Breast epithelium (tissue), 4 donors: Measurements from ENCODE around the gene TIMD4. TPM values are rescaled to one million over a fixed set of nuclear protein-coding genes. Genes with fewer than 3 reads are reported as not detected.

Experiments
- DNase-seq, 2 donors: peaks; one replicate each; pipeline ENCODE4 v3.0.0-alpha.2; 2019; ENCODE audit warnings: low spot score in 2 of 2
- H3K27ac ChIP-seq, 2 donors: fragments of 200-600 bp; sonication (generic) in 1 of 2; one replicate each; pipeline ENCODE4 v1.5.1; 2016 to 2019; ENCODE audit warnings: mild to moderate bottlenecking in 1 of 2
- H3K27me3 ChIP-seq, 2 donors: fragments of 200-600 bp; sonication (generic) in 1 of 2; one replicate each; pipeline versions ENCODE4 v1.5.1 to v1.6.0; 2017 to 2019; ENCODE audit warnings: control low read depth in 1 of 2, mild to moderate bottlenecking in 1 of 2
- H3K36me3 ChIP-seq: fragments of 200-600 bp; one replicate; pipeline ENCODE4 v1.5.1; 2019
- H3K4me1 ChIP-seq, 2 donors: fragments of 200-600 bp; sonication (generic); one replicate each; pipeline ENCODE4 v1.5.1; 2016 to 2019; ENCODE audit warnings: control low read depth in 1 of 2
- H3K4me3 ChIP-seq, 3 donors: fragments of 200-600 bp; sonication (generic); 1 replicate in 2 of 3; 2 replicates in 1 of 3; pipeline ENCODE4 v1.5.1; 2016 to 2019; ENCODE audit warnings: mild to moderate bottlenecking in 3 of 3, moderate library complexity in 2 of 3
- H3K9me3 ChIP-seq, 2 donors: fragments of 200-600 bp; sonication (generic) in 1 of 2; one replicate each; pipeline ENCODE4 v1.5.1; 2016 to 2019; ENCODE audit warnings: control low read depth in 1 of 2
- POLR2A ChIP-seq: fragments of 450-650 bp; IDR thresholded peaks from one replicate; pipeline ENCODE4 v1.6.1; 2016; ENCODE audit warnings: antibody characterized with exemption, mild to moderate bottlenecking, moderate library complexity
- POLR2AphosphoS5 ChIP-seq, 3 donors: sonication (generic); formaldehyde crosslinking; IDR thresholded peaks; one replicate each; pipeline ENCODE4 v1.6.1; 2017; ENCODE audit warnings: antibody characterized with exemption in 3 of 3
- intact Hi-C: fragments of 100-400 bp; cut with DNase I; formaldehyde crosslinking; loops from one replicate; pipeline ENCODE4 v1.15.1; 2023; ENCODE audit warnings: low total_unique reads
- total RNA-seq, 3 donors: library from RNA; depleted of rRNA; stranded (reverse); fragments of >200 nt; gene quantifications; one replicate each; pipeline ENCODE4 v1.1.0, GENCODE V29; 2016
- TF ChIP-seq, protein P1 (sequence below), 3 donors: fragments of 450-650 bp; IDR thresholded peaks; one replicate each; pipeline ENCODE4 v1.5.1; 2016 to 2017; ENCODE audit warnings: antibody characterized with exemption in 3 of 3, mild to moderate bottlenecking in 3 of 3, moderate library complexity in 3 of 3

TIMD4 gene
- total RNA-seq, 3 donors from 2014 or later = 0.88 to 2.4 TPM; not detected in 1

- DNase-seq = no peak
- H3K4me1 ChIP-seq = no peaks in the 10 kb centered on the region
These were observed 49.2 kb downstream of the TIMD4 start for GRCh38 chr5:156913719-156914370.

GRCh38 chr5:156913355-156913718 lies 49.7 kb downstream of the TIMD4 start:
- no peaks in the 10 kb centered on the region for H3K4me1 ChIP-seq
- H3K9me3 ChIP-seq = no peaks in the 10 kb centered on the region
- DNase-seq = no peak
- TF ChIP-seq POLR2AphosphoS5 (IDR thresholded peaks at IDR 0.05) = no peak
- TF ChIP-seq, protein P1, sequence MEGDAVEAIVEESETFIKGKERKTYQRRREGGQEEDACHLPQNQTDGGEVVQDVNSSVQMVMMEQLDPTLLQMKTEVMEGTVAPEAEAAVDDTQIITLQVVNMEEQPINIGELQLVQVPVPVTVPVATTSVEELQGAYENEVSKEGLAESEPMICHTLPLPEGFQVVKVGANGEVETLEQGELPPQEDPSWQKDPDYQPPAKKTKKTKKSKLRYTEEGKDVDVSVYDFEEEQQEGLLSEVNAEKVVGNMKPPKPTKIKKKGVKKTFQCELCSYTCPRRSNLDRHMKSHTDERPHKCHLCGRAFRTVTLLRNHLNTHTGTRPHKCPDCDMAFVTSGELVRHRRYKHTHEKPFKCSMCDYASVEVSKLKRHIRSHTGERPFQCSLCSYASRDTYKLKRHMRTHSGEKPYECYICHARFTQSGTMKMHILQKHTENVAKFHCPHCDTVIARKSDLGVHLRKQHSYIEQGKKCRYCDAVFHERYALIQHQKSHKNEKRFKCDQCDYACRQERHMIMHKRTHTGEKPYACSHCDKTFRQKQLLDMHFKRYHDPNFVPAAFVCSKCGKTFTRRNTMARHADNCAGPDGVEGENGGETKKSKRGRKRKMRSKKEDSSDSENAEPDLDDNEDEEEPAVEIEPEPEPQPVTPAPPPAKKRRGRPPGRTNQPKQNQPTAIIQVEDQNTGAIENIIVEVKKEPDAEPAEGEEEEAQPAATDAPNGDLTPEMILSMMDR (IDR thresholded peaks at IDR 0.05) = no peak
- no peak for TF ChIP-seq POLR2A
- no peaks in the 10 kb centered on the region for H3K27me3 ChIP-seq
- no peak overlapping the region for H3K4me3 ChIP-seq
- H3K27ac ChIP-seq = no peak overlapping the region
- intact Hi-C loops = no loop called here
- H3K36me3 ChIP-seq = no peaks in the 10 kb centered on the region

More at GRCh38 chr5:156913719-156914370, 49.2 kb downstream of the TIMD4 start:
- TF ChIP-seq POLR2A (no peak), POLR2AphosphoS5 (IDR thresholded peaks at IDR 0.05) (no peak)
- TF ChIP-seq, protein P1 (IDR thresholded peaks at IDR 0.05) = no peak
- H3K9me3 ChIP-seq = no peaks in the 10 kb centered on the region
- H3K27ac ChIP-seq = no peak overlapping the region
- H3K27me3 ChIP-seq = no peaks in the 10 kb centered on the region
- intact Hi-C loops = no loop called here
- no peak overlapping the region for H3K4me3 ChIP-seq
- no peaks in the 10 kb centered on the region for H3K36me3 ChIP-seq

DNA sequence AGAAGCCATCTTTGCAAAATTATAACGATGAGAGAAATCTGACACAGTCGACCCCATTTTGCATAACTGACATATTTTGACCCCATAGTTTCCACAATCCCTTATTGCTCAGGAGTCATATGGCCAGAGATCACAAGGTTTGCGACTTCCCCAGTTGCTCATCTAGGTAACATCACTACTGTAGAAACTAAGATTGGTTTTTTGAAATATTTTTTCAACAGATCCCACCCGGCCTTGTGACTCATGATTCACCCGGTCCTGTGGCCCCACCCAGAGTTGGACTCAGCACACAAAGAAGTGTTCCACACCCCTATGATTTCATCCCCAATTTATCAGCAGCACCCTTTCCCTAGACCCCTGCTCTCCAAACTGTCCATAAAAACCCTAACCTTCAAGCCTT lies 50.2 kb downstream of the TIMD4 start:
- TF ChIP-seq POLR2AphosphoS5 (IDR thresholded peaks at IDR 0.05) = no peak
- no peak for TF ChIP-seq POLR2A
- TF ChIP-seq, protein P1 (IDR thresholded peaks at IDR 0.05) = no peak

GRCh38 chr5:156909180-156909579 lies 53.8 kb downstream of the TIMD4 start:
- TF ChIP-seq POLR2A (no peak), POLR2AphosphoS5 (IDR thresholded peaks at IDR 0.05) (no peak)
- TF ChIP-seq, protein P1 (IDR thresholded peaks at IDR 0.05) = no peak
- Histone ChIP-seq H3K9me3 (no peaks in the 10 kb centered on the region), H3K4me3 (no peak overlapping the region), H3K36me3 (no peaks in the 10 kb centered on the region), H3K27ac (no peak overlapping the region), H3K27me3 (no peaks in the 10 kb centered on the region), H3K4me1 (no peaks in the 10 kb centered on the region)
- intact Hi-C loops = no loop called here
- no peak for DNase-seq

More for the DNA sequence above, 50.2 kb downstream of the TIMD4 start:
- H3K27ac ChIP-seq = no peak overlapping the region
- no peaks in the 10 kb centered on the region for H3K4me1 ChIP-seq
- no peak overlapping the region for H3K4me3 ChIP-seq
- H3K27me3 ChIP-seq = no peaks in the 10 kb centered on the region
- no peak for DNase-seq
- H3K36me3 ChIP-seq = no peaks in the 10 kb centered on the region
- intact Hi-C loops = no loop called here
- no peaks in the 10 kb centered on the region for H3K9me3 ChIP-seq

- Histone ChIP-seq H3K36me3 (no peaks in the 10 kb centered on the region), H3K27me3 (no peaks in the 10 kb centered on the region), H3K4me1 (no peaks in the 10 kb centered on the region), H3K27ac (no peak overlapping the region), H3K4me3 (no peak overlapping the region), H3K9me3 (no peaks in the 10 kb centered on the region)
- intact Hi-C loops = no loop called here
- no peak for DNase-seq
- TF ChIP-seq POLR2AphosphoS5 (IDR thresholded peaks at IDR 0.05) (no peak), POLR2A (no peak)
- TF ChIP-seq, protein P1 (IDR thresholded peaks at IDR 0.05) = no peak
These were observed 55.4 kb downstream of the TIMD4 start for GRCh38 chr5:156907667-156908066.
